ENCODE results near the gene TPRG1.

DNA sequence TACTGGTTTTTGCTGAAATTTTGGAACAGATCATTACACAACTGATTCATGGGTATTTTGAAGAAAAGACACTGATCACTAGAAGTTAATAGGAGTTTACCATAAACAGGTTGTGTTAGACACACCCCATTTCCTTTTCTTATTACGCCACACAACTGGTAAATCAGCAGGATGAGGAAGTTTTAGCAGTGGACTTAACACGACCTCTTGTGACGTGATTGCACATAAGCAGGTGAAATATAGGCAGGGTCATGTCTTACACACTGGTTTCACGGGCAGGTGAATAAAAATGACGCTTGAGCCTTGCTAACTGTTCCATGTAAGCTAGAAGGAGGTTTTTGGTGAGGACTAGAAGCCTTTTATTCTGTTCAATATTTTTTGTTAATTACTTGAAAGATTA is 27.1 kb upstream of the TPRG1 start:
- TF ChIP-seq, protein P1, sequence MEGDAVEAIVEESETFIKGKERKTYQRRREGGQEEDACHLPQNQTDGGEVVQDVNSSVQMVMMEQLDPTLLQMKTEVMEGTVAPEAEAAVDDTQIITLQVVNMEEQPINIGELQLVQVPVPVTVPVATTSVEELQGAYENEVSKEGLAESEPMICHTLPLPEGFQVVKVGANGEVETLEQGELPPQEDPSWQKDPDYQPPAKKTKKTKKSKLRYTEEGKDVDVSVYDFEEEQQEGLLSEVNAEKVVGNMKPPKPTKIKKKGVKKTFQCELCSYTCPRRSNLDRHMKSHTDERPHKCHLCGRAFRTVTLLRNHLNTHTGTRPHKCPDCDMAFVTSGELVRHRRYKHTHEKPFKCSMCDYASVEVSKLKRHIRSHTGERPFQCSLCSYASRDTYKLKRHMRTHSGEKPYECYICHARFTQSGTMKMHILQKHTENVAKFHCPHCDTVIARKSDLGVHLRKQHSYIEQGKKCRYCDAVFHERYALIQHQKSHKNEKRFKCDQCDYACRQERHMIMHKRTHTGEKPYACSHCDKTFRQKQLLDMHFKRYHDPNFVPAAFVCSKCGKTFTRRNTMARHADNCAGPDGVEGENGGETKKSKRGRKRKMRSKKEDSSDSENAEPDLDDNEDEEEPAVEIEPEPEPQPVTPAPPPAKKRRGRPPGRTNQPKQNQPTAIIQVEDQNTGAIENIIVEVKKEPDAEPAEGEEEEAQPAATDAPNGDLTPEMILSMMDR (optimal IDR thresholded peaks at IDR 0.05 in 1 of 3, IDR thresholded peaks at IDR 0.05 in 1 of 3, conservative IDR thresholded peaks at IDR 0.05 in 1 of 3; ENCODE audit: extremely low read depth in 1 of 3, insufficient read depth in 2 of 3, low read length in 3 of 3) = peak in 2 of 3 experiments; percentile 40 to 62
- TF ChIP-seq EZH2 (IDR thresholded peaks at IDR 0.05; ENCODE audit: low read length) = no peak
